Brain microvascular endothelial cell (primary cell): Measurements from ENCODE around the gene FAIM2.

Experiments used
- DNase-seq: peaks from one replicate; pipeline ENCODE4 v3.0.0-alpha.2; 2020
- H3K27ac ChIP-seq: fragments of 250-450 bp; sonication (Bioruptor Pico); 2 replicates; pipeline ENCODE4 v1.5.1; 2020; ENCODE audit warnings: mild to moderate bottlenecking, moderate library complexity
- H3K27me3 ChIP-seq: fragments of 250-450 bp; sonication (Bioruptor Pico); replicated peaks from 2 replicates; pipeline ENCODE4 v1.5.1; 2020; ENCODE audit warnings: mild to moderate bottlenecking
- H3K36me3 ChIP-seq: fragments of 250-450 bp; sonication (Bioruptor Pico); replicated peaks from 2 replicates; pipeline ENCODE4 v1.5.1; 2020; ENCODE audit warnings: mild to moderate bottlenecking
- H3K4me3 ChIP-seq: 2 replicates; pipeline ENCODE4 v1.5.1; 2011; ENCODE audit warnings: low read depth, mild to moderate bottlenecking, control low read depth, low read length, moderate library complexity
- in situ Hi-C: cut with HindIII; loops from 2 replicates; pipeline ENCODE4 v1.10.0; 2017; ENCODE audit warnings: low sequenced_read_pairs, low pct_ligation_motif_present
- TF ChIP-seq, protein P1 (sequence below): IDR thresholded peaks from 2 replicates; pipeline ENCODE4 v1.5.1; 2011; ENCODE audit warnings: low read depth, mild to moderate bottlenecking, moderate library complexity, low read length, control low read depth, inconsistent platforms; ENCODE audit errors: missing control alignments

The FAIM2 gene

DNA sequence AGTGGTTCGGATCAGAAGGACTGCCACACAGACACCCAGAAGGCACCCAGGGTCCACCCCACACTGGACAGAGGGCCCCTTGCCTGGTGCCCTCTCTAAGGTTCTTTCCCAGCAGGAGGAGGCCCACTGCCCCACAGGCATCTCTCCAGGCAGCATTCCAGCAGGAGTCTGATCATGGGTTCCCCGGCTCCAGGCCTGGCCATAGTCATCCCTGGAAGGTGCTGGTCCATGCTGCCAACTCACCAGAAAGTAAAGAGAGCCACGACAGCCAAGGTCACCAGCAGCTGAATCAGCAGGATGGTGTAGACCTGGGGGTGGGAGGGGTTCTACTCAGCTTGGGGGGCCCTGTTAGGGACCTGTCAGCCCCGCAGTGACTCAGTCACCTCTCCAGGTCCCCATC is 6.4 kb downstream of the FAIM2 start:
- TF ChIP-seq, protein P1, sequence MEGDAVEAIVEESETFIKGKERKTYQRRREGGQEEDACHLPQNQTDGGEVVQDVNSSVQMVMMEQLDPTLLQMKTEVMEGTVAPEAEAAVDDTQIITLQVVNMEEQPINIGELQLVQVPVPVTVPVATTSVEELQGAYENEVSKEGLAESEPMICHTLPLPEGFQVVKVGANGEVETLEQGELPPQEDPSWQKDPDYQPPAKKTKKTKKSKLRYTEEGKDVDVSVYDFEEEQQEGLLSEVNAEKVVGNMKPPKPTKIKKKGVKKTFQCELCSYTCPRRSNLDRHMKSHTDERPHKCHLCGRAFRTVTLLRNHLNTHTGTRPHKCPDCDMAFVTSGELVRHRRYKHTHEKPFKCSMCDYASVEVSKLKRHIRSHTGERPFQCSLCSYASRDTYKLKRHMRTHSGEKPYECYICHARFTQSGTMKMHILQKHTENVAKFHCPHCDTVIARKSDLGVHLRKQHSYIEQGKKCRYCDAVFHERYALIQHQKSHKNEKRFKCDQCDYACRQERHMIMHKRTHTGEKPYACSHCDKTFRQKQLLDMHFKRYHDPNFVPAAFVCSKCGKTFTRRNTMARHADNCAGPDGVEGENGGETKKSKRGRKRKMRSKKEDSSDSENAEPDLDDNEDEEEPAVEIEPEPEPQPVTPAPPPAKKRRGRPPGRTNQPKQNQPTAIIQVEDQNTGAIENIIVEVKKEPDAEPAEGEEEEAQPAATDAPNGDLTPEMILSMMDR: no peak
- in situ Hi-C loops: no loop called here
- H3K27ac ChIP-seq: no peak overlapping the region
- H3K27me3 ChIP-seq: peaks cover 2% of the 10 kb centered on the region
- no peak for DNase-seq
- H3K36me3 ChIP-seq: no peaks in the 10 kb centered on the region
- H3K4me3 ChIP-seq: no peak overlapping the region

DNA sequence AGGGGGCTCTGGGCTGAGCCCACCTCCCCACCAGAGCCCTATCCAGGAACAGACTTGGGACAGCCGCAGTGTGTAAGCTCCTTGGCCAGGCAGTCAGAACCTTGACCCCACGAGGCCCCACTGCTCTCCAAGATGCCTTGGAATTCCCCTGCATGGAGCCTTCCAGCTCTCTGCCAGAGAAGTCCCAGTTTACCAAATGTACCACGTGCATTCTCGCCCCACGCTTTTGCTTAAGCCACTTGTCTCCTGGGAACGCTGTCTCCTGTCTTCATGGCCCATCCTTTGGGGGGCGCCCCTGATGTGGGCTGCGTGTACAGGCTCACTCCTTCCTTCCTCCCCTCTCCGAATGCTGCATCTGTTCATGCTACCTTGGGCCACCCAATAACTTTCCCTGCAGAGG is 7.9 kb downstream of the FAIM2 start:
- H3K27me3 ChIP-seq: peaks cover 16% of the 10 kb centered on the region
- TF ChIP-seq, protein P1: no peak
- in situ Hi-C loops: no loop called here

DNA sequence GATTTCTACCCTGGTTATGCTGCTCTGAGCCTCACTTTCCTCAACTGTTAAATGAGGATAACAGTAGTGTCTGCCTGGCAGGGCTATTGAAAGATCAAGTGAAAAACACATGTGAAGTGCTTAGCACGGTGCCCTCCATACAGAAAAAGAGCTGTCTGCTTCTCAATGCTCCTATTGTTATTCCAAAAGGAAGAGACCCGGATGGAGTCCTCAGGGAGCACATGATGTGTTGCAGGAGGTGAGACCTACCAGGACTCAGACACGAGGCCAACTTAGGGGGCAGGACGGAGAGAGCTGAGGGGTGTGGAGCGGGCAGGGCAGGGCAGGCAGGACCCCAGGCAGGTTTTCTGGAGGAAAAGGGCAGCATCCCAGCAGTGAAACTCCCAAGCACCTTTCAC is 8.9 kb downstream of the FAIM2 start:
- in situ Hi-C loops: no loop called here
- TF ChIP-seq, protein P1: no peak
- no peaks in the 10 kb centered on the region for H3K36me3 ChIP-seq
- DNase-seq: no peak
- peaks cover 21% of the 10 kb centered on the region for H3K27me3 ChIP-seq
- H3K27ac ChIP-seq: no peak overlapping the region
- H3K4me3 ChIP-seq: no peak overlapping the region

More for the DNA sequence above, 7.9 kb downstream of the FAIM2 start:
- DNase-seq: no peak
- Histone ChIP-seq H3K36me3 (no peaks in the 10 kb centered on the region), H3K27ac (no peak overlapping the region), H3K4me3 (no peak overlapping the region)

DNA sequence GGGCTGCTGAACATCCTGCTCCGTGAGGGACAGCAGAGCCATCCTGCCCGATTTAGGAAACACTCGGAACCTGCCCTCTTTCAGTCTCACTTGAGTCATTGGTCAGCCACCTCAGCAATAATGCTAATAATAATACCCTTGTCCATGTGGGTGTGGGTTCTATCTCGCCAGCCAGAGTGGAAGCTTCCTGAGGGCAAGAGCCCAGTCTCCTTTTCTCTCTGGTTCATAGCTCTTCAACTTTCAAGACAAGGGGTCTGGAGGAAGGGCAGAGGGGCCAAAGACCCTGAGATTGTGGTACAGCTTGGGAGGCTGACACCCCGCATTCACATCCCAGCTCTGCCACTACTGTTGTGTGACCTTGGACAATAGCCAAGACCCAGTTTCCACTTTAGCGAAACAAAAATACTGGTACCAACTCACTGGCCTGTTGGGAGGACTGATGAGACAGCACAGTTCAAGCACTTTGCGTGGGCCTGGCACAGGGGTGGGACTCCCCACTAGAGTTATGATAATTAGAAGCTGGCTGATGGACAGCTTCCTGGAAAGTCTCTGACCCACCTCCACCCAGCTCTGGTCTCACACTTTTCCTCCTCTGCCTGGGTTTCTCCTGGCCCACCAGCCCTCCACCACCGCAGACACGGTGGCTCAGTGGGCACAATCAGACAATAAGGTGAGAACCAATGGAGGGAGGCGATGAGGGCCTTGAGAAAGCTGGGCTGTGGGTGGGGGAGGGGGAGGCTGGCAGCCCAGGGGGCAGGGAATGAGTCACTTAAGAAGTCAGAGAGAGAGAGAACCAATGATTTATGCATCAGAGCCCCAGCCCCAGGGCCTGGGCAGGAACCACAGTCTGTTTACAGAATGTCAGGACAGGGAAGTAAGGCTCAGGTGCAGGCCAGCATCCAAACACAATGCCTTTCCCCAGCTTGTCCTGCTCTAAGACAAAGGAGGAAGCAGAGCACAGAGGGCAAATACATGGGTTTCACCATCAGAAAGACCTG is 9.6 kb downstream of the FAIM2 start:
- Histone ChIP-seq H3K36me3 (no peaks in the 10 kb centered on the region), H3K27me3 (peaks cover 21% of the 10 kb centered on the region), H3K4me3 (no peak overlapping the region), H3K27ac (no peak overlapping the region)
- DNase-seq: no peak
- in situ Hi-C loops: no loop called here
- TF ChIP-seq, protein P1: no peak

DNA sequence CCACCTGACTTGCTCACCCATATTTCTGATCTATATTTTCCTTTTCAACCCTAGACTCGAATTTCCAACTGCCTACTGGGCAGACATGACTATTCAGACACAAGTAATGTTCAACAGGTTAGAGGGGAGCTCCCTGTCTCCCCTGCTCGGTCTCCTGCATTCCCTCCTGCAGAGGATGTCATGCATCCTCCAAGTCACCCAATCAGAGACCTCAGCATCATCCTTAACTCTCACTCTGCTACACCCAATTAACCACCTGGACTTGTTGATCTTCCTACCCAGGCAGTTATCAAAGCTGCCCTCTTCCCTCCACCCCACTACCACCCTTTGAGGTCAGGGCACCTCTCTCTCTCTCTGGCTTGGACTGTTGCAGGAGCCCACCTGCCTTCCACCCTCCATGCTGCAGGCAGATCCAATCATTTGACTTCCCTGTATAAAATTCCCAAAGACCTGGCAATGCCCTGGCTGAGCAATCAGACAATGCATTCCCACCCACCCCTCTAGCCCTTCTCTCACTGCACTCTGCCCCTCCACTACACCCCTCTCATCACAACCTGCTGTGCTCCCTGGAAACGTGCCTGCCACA is 10.9 kb downstream of the FAIM2 start:
- Histone ChIP-seq H3K27me3 (peaks cover 21% of the 10 kb centered on the region), H3K4me3 (no peak overlapping the region), H3K36me3 (no peaks in the 10 kb centered on the region), H3K27ac (no peak overlapping the region)
- DNase-seq: no peak
- TF ChIP-seq, protein P1: no peak
- in situ Hi-C loops: no loop called here
